HS-27A (cell line): ENCODE measurements around the gene RAB11FIP4.

ENCODE experiments used
- DNase-seq: peaks from one replicate; pipeline ENCODE4 v3.0.0-alpha.2; 2012; ENCODE audit warnings: low read depth, missing footprints

RAB11FIP4 gene

GRCh38 chr17:31487063-31487647, 95.7 kb downstream of the RAB11FIP4 start:
- DNase-seq = no peak

DNA sequence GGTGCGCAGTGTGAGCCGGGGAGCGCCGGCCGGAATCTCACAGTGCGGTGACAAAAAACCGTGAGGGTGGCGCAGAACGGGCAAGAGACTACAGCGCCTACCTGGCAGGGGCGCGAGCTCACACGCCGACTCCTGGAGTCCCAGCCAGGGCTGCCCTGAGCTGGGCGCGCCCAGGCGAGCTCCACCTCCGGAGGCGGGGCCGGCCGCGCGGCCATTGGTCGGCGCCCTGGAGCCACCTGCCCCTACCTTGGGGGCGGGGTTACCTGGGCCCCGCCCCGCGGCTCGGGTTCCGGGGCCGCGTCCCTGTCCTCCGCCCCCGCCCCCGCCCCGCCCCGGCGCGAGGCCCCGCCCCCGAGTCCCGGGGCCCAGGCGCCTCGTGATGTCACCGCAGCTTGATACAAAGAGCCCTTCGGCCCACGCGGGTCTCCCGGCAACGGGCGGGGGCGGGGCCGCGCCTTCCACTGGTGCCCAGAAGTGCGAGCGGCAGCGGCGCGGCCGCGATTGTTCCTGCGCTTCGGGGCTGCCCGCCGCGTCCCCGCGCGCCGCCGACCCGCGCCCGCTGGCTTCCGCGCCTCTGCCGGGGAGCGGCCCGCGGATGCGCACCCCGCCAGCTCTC, 96.3 kb downstream of the RAB11FIP4 start:
- no peak for DNase-seq

- DNase-seq = no peak
Measured at GRCh38 chr17:31488264-31488981, 96.9 kb downstream of the RAB11FIP4 start.

GRCh38 chr17:31488982-31489294, 97.5 kb downstream of the RAB11FIP4 start:
- no peak for DNase-seq

DNA sequence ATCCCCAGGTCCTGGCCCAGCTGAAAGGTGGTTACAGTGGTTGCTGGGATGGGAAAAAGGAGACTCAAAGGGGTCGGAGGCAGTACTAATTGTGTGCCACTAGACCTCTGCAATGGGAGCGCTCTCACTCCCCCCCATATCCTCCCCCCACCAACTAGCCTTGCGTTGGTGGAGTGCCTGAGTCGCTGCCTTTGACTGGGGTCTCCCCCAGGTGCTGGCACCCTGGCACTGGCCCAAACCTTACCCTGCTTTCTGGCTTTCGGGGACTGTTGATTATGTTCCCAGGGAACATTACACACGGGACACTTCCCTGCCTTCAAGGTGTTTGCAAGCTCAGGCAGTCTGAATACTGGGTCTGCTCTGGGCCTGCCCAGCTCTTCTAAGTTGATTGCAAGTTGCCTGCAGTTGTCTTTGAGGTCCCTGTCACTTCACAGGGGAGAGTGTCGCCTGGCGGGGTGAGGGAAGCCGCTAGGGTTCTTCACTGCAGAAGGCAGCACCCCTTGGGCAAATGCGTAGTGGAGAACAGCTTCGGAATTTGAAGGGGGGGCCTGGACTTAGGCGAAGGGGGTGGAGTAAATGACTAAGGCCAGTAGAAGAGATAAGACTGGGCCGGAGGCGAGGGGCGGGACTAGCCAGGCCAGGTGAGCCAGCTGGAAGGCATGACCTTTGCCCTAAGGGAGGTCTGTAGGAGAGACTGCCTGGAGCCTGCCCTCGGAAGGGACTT, 98.0 kb downstream of the RAB11FIP4 start:
- DNase-seq = no peak

- DNase-seq = no peak
Measured at GRCh38 chr17:31490019-31490650, 98.7 kb downstream of the RAB11FIP4 start.

GRCh38 chr17:31490671-31491375, 99.3 kb downstream of the RAB11FIP4 start:
- no peak for DNase-seq

DNA sequence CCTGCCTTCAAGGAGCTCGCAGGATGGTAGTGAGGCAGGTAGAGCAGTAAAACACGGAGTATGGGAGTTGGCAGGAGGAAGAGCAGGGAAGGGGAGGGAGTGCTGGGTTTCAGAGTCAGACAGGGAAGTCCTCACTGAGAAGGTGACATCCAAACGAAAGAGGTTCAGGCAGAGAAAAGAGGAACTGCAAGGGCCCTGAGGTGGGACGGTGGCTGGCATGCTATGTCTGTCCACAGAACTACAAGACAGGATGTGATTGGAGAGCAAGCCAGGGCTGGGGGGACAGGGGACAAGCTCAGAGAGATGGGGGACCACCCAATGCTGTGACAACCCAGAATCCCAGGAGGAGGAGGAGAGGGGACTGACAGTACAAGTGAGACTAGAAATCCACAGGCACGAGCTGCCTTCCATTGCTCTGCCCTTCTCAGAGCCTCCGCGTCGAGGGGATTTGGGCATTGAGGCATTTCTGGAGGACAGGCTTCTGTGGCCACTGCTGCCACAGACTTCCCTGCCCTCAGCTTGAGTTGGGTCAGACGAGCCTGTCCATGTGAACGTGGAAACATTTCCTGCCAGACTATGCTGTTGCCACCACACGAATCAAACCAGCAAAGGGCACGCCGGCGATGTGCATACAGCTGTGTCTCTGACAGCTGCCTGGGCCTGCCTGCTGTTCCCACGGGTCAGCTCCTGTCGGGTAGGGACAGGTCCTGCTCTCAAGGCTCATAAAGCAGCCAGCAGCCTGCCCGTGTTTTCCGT, 100.1 kb downstream of the RAB11FIP4 start:
- no peak for DNase-seq

DNA sequence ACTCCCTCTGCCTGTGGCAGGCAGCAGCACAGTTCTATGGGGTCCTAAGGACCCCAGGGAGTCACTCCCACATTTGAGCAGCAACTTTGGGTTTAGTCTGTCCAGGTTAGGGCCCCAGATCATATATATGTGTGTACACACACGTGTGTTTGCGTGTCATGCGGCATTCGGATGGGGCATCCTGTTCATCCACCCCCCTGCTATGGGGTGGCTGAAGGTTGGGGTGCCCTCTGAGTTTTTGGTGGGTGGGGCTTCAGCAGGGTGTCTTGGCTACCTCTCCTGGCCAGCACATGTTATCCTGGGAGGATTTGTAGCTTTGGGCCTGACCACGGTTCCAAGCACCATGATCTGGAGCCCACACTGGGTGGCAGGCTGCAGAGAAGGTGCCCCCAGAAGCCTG, 100.7 kb downstream of the RAB11FIP4 start:
- DNase-seq = no peak

DNA sequence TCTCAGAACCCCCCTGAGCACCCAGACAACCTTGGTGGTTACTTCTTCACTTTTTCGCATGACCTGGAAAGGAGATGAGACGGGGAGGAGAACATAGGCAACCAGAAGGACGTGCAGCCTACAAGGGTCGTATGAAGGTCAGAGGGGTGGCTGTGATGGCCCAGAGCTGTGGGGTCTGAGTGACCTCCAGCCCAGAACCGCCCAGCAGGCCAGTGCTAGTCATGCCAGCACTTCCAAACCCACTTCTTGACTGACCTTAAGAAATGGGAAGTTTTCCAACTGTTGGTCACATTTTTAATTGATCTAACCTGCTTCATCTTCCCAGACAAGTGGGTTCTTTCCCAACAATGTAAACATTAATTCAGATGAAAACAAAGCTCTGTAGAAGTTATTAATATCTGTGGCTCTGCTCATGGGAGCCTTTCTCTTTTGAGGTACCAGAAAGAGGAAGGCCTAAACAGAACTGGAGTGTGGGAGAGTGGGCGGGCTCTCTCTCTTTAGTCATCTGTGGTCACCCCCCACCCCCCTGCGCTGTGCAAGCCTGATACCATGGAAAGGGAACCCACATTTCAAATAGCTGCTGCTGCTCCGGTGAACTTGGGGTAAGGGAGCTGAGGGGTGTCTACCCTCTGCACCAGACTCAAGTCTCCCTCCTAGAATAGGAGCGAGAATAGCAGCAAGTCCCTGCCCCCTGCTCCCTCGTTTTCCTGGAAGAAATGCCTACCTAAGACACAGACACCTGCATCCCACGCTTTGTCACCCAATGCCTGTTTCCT, 101.6 kb downstream of the RAB11FIP4 start:
- DNase-seq = no peak

DNA sequence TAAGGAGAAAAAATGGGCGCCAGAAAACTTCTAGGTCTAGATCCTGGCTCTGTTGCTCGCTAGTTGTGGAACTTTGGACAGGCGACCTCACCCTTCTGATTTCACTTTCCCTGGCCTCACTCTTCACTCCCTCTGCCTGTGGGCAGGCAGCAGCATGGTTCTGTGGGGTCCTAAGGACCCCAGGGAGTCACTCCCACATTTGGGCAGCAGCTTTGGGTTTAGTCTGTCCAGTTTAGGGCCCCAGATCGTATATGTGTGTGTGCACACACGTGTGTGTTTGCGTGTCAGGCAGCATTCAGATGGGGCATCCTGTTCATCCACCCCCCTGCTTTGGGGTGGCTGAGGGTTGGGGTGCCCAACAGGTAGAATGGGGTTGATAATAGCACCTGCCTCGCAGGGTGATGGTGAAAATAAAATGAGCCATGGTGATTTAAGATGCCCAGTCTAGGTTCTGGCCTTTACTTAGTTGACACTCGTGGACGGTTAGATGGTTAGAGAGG, 102.2 kb downstream of the RAB11FIP4 start:
- DNase-seq = no peak

GRCh38 chr17:31494259-31495021, 103.0 kb downstream of the RAB11FIP4 start:
- DNase-seq = no peak

DNA sequence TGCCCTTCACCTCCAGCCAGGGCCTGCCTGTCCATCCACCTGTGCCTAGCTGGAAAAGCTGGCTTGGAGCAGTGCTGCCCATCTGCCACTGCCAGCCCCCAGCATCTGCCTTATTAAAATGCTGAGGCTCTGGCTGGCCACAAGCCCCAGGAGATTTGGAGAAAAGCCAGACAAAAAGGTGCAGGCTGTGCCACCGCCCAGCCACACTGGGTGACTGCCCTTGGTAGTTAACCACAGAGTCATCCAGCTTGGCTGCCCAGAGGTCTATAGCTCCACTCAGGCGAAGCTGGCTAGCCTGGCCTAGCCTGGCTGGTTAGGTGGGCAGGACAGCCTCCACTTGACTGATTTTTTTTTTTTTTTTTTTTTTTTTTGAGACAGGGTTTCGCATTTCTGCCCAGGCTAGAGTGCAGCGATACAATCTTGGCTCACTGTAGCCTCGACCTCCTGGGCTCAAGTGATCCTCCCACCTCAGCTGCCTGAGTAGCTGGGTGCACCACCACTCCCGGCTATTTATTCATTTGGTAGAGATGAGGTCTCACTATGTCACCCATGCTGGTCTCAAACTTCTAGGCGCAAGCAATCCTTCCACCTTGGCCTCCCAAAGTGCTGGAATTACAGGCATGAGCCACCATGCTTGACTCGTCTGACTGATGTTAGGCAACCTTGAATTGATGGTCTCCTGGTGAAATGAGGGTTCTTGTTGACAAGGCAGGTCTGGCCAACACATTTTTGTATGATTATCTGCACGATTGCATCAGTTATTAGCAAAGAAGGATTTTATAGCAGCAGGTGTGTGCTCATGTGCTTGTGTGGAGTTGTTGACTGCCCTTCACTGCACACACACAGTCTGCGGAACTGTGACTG, 103.8 kb downstream of the RAB11FIP4 start:
- no peak for DNase-seq

DNA sequence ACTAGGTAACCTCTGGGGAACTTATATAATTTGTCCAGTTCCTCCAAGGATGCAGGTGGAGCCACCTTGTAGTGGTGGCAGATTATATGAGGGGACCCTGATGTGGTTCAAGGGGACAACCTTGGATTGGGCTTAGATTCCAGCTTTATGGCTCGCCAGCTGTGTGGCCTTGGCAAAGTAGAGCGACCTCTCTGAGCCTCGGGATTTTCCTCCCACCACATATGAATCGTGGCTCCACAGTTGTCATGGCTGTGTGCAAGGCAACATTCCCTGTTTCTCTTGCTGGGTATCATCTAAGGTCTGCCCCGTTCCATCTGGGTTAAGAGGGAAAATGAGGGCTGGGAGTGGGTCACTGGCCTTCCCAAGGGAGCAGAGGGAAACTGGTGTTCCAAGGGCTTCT, 104.6 kb downstream of the RAB11FIP4 start:
- no peak for DNase-seq

- no peak for DNase-seq
Measured at GRCh38 chr17:31496601-31497000, 105.1 kb downstream of the RAB11FIP4 start.

DNA sequence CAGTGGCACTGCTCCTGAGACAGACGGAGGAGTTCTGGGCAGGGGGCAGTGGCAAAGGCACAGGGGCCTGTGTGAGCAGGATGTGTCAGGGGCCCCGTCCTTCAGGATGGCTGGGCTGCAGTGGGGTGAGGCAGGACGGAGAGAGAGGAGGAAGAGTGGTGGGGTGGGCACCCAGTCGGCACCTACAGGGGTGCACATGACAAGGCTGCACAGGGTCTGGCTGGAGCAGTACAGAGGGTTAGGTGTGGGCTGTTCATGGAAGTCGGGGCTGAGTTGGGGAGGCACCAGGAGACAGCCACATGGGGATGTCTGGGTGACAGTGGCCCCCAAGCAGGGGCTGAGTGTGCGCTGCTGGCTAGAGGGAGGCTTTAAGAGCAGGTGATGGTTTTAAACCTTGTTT, 106.0 kb downstream of the RAB11FIP4 start:
- DNase-seq = no peak

DNA sequence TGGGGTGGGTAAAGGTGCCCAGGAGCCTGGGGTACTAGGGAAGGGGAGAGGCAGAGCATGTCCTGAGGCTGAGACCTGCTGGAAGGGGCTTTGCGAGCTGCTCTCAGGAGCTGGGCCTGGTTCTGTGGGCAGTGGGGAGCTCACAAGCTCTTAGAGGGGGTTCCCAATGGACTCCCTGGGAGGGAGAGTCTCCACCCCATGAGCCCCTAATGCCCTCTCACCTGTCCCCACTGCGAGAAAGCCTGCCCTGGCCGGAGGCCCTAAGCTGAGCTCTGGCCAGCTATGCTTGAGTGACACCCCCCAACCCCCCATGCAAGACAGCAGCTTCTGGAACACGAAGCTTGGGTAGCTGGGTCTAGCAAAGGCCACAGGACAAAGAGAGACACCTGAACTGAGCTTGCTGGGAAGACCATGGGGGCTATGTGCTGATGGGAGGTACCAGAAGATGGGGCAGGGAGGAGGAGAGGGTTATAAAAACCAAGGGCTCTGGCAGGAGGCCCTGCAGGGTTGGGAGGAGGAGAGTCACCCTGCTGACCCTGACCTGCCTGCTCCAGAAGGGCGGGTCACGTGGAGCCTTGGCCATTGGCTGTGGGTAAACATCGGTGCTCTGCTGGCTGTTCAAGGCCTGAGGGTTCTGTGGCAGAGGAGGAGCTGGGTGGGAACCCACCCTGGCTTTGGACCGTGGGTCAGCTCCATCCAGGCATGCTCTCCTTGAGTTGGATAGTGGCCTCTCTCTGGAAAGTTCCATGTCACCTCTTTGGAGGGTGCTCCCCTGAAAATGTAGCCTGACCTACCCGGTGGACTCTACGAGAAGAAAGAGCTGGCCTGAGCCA, 106.7 kb downstream of the RAB11FIP4 start:
- no peak for DNase-seq
